Ammon's horn (tissue), 1 donor: ENCODE data around the gene LRRC4C.
"Not testable (repeated sequence)": the region's sequence is repeated elsewhere in the genome, so short reads cannot be mapped to it uniquely, and the experiment has no call there.

Source experiments
- DNase-seq: peaks from one replicate; pipeline ENCODE4 v3.0.0-alpha.2; 2016; ENCODE audit warnings: low spot score

Gene LRRC4C

DNA sequence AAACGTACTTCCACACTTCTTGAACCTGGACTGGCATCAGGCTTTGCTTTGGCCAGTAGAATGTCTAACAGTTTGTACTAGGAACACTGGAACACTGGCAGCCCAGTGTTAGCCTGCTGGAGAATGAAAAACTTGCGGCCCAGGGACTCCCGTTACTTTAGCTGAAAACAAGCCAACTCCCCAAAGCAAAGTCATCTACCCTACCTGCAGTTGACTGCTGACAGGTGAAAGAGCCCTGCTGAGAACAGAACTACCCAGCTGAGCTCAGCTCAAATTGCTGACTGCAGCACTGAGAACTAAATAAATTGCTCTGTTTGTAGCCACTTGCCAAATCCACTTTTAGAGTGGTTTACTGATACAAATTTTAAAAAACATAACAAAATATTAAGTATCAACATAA, 342.5 kb downstream of the LRRC4C start:
- no peak for DNase-seq

DNA sequence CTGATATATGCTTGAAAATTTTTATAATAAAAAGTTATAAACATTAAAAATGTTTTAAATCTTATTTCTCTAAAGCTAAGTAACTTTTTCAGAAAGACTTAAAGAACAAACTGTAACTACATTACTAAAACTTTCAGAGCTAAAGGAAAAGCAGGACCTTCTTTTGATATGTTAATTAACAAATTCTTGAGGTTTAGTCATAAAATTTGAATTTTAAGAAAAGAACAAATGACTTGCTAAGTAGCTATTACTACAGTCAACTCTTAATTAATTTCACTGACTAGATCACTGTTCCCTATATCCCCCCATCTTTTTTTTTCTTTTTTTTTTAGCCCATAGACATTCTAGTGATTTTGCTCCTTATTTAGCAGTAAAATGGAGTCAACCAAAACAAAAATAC, 344.4 kb downstream of the LRRC4C start:
- no peak for DNase-seq

DNA sequence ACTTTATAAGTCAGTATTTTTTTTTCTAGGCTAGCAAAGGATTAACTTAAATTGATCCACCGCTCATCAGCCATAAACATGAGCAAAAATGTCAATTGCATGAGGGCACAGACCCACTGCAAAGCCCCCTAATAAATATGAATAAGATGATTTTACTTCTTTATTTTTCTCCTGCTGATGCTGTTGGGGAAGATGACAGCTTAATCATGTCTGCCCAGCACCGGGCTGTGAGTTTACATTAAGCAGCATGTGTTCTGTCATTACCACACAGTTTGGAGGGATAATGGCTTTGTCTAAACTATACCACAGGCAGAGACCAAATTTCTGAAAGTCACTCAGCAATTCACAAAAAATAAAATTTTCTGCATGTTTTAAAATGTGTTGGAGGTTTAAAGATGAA, 346.3 kb downstream of the LRRC4C start:
- DNase-seq: no peak

DNA sequence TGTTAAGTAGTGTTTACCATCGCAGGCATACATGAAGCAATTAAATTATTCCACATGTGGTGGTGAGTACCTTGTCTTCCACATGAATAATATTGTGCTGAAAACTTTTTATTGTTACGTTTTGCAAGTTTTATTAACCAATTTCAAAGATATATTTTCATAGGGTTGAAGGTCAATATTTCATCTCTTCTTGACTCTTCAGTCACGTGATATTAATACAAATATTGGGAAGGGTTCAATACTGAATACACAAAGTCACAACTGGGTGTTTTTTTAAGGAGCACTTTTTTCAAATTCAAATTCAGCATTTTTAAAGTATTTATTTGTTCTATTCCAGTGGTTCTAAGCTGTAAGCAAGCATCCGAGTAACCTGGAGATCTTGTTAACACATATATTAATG, 348.9 kb downstream of the LRRC4C start:
- no peak for DNase-seq

DNA sequence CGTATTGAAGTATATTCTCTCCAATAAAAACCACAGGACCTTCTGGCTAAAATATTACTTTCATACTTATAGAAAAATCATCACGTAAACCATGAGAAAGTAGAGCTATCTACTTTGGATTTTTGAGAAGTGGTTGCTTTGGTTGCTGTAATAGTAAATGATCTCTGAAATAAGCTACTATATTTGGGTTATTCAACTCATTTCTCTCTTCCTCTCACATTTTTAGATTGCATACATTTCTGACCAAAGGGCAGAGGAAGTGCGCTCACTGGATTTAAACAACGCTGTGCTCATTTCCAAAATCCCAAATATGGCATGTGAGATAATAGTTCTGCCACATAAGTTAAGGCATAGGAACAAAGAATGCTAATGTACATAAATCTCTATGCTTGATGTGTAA, 357.0 kb downstream of the LRRC4C start:
- no peak for DNase-seq

DNA sequence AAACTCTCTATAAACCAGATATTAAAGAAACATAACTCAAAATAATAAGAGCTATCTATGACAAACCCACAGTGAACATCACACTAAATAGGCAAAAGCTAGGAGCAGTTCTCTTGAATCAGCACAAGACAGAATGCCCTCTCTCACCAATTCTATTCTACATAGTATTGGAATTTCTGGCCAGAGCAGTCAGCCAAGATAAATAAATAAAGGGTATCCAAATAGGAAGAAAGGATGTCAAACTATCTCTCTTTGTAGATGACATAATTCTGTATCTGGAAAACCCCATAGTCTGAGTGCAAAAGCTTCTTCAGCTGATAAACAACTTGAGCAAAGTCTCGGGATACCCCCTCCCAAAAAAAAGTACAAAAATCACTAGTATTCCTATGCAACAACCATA, 359.8 kb downstream of the LRRC4C start:
- DNase-seq: no peak

DNA sequence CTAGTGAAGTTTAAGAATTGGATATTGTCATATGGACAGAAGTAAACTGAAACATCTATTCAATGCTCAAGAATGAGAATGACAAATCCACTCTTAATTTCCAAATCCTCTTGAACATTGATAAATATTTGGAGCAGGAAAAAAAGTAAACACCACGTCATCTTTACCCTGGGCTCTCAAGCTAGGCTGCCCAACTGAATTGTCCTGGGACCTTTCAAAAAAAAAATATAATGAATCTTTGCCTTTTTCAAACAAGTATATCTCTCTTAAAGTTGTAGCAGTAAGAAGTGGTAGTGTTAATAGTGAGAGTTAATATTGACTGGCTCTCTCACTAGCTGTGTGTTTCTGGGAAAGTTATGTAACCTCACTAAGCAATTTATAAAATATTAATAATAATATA, 374.3 kb downstream of the LRRC4C start:
- no peak for DNase-seq

DNA sequence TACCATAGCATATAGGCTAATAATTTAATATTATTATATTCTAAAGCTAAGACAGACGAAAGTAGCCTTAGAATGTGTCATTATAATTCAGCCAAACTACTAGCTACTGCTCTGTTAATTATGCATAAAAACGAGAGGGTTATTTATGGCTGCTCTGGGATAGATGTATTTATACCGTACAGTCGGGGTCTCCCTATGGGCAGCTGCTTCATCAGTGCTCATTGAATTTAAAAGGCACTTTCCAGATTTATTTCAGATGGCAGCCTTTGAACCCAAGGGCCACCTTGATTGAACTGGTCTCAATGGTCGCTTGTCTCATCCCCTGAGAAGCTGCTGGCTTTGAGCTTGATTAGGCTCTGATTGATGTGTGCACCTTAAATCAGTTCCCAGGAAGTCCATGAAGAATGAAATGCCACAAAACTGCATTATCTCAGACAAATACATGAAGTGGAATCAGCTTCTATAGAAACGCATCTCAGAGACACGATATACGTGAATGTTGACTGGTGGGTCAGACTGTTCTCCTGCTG, 377.6 kb downstream of the LRRC4C start:
- DNase-seq: no peak

DNA sequence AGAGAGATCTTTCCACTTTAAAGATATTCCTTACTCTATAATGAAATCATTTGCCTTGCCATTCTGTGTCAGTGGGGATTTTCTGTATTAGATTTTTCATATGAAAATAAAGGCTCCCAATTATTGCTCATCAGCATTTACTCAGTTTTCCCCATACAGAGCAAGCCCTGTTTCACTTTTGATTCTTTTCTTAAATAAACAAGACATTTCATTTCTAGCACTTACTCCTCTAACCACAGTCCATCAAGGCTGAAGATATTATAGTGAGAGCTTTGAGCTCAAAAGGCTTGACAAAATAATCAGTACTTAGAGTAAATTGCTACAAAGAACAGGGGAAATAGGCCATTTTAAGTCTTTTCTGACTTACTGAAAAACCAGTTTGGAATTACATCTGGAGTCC, 385.1 kb downstream of the LRRC4C start:
- no peak for DNase-seq

DNA sequence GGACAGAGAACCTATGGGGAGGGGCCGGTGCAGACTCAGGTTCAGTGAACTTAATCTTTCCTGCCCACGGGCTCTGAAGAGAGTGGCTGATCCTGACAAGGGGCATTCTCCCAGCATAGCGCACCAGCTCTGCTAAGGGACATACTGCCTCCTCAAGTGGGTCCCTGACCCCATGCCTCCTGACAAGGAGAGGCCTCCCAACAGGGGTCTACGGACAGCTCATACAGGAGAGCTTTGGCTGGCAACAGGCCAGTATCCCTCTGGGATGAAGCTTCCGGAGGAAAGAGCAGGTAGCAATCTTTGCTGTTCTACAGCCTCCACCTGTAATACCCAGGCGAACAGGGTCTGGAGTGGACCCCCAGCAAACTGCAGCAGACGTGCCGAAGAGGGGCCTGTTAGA, 394.0 kb downstream of the LRRC4C start:
- DNase-seq: no peak

DNA sequence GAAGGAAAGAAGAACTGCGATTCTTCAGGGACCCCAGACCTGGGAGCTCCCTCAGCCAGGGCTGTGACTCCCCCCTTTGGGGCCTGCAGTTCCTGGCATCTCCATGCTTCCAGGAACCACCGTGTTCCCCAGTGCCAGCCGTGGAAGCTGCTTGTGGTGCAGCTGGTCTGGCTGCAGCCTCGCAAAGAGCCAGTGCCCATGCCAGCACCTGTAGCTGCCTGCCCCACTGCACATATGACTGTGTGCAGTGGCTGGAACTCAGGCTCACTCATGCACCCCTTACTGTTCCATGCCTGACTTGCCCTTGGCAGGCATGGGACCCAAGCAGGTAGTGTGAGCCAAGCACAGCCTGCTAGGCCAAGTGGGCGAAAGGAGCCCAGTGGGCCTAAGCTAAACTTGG, 401.3 kb downstream of the LRRC4C start:
- DNase-seq: no peak

DNA sequence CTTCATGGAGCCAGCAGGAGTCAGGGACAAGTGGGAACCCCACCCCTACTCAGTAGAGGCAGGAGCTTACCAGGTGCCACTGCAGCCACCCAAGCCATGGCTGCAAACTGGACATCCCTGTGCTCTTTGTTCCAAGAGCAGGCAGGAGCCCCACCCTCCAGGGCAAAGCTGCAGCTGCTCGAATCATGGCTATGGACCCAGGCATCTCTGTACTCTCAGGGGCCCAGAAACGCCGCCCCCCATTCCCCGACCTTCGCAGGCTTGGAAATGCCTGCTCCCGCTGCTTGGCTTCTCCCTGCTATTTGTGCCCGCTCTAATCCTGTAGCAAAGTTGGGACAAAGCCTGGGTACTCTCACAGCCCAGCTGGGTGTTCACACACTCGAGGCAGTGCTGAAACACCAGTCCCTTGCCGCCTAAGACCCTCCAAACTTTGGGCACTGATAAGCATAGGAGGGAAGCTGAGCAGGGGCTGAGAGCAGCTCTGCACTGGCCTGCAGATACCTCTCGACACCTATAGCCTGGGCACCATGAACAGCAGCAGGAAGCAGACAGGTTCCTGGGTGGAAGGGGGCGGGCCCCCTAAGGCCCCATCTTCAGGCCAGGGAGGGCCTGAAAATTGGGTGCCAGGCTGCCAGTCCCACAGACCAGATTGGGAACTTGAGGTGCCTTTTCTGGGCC, 402.4 kb downstream of the LRRC4C start:
- no peak for DNase-seq

DNA sequence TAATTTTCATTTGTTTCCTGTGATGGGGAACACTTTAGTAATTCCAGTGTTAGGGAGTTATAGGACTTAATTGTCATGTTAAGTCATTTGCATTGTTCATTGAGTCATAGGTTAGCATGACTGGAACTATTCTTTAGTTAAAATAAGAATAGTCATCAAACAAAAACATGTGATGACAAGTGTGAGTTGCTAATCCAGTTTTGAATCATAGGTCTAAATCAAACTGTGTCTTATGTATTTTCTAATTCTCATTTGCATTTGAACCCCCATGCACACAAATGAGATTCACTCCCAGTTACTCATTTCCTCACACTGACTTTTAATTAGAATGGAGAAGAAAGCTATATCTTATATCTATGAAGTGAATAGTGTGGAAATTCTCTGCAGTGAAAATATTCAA, 405.6 kb downstream of the LRRC4C start:
- DNase-seq: no peak

DNA sequence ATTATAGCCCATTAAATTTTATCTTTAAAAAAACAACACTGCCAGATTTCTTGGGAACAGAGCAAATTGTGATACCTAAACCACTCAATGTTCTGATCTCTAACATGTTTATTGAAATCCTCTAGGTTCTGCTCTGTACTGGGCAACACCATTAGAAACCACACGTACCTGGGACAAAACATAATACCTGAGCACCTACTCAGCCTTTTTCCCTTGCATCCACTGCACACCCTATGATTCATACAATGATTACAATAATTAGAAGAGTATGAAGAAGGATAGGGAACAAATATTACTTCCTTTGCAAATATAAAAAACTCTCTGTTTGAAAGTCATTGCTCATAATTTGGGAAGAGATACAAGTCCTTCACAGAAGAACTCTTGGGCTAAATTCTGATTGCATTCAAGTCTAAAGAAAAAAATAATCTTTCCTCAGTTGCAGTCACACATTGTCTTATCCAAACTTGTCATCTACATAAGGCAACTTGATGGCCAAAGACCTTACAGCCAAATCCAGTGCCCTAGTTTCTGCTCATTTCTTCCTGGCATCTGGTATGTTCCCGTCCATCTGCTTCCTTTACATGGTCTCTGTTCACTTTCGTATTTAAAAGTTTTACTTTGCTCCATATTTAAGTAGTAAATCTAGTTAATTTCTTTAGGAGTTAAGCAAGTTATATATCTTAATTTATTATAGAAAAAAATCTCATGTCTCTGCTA, 407.4 kb downstream of the LRRC4C start:
- no peak for DNase-seq

DNA sequence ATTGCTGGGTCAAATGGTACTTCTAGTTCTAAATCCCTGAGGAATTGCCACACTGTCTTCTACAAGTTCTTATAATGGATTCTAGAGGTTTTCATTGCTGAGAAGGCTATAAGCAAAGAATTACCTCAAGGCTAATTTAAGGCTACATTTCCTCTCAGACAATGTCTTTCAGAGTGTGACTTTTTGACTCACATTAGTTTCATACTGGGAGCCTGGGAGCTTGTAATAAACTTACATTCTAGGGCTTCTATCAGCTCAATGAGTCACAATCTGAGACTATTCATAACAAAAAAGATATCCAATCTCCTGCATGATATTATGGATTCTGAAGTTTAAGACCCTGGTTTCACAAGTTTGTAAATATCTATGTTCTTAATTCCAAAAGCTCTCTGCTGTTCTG, 408.7 kb downstream of the LRRC4C start:
- DNase-seq: no peak

DNA sequence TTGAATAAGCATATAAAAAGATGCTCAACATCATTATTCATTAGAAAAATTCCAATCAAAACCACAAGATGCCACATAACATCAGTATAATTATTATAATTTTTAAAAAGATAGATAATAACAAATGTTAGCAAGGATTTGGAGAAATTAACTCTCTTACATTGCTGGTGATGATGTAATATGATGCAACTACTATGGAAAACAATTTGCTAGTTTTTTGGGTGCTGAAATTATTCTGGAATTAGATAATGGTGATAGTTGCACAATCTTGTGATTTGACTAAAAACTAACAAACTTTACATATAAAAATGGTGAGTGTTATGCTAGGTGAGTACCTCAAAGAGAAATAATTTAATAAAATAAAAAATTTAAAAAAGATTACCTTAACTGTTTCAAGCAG, 412.2 kb downstream of the LRRC4C start:
- no peak for DNase-seq

DNA sequence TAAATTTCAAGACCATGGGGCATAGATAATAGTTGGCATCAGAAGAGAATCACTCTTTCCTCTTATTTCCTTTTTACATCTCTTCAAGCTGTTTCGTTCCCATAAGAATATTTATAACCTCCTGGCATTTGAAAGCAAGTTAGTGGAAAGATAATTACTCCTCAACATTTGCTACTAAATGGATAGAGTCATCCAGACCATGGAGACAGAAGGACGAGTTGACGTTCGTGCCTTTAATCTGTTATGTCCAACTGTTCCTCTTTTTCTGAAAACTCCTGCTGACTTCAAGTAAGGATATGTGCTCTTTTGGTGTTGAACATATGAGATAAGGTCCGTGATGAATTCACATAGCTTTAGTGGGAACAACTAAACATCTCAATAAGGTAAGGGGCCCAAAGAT, 414.2 kb downstream of the LRRC4C start:
- no peak for DNase-seq

DNA sequence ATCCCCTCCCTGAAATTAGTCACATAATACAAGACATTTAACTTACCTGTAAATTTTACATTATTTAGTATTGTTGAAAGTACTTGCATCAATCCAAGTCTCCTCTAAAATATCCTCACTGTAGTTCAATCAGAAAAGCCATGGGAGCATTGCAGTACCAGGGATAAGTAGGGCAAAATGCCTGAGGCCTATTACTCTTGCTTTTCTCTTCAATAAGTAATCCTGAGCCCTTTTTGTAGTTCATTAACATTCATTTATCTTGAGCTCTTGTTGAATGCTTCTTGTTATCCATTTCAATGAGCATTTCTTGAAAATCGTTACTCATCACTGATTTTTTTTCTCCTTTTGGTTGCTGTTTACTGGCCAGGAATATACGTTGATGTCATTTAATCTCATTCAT, 414.7 kb downstream of the LRRC4C start:
- no peak for DNase-seq

DNA sequence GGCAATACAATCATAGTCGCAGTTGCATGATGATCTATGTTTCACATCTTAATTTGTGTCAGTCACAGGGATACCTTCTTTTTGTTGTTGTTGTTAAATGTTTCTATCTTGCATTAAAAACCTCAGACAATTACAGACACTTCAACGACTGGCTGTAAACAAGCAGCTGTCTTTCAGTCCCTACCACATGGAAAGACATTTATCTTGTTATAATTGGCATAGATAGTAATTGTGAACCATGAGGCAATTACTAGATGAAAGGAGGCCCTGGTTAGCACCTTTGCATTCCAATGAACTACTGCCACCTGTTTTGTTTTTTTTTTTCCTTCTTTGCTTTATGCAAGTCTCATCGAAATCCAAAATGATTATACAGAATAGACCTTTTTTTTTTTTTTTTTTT, 416.8 kb downstream of the LRRC4C start:
- no peak for DNase-seq

DNA sequence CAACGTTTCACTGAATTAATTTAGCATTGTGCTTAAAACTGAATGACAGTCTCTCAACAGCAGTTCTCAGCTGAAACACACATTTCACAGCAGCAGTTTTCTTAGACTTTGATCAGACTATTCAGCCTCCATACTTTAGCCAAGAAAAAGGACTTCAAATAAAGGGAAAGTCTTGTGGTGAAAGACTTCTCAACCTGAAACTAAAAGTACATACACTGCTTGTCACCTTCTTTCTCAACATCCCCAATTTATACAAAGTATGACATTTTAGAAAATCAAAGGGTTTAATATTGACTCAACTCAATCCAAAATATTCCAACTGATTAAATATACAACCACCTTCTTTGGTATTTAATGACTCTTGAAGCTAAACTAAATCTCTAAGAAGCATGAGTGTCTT, 419.0 kb downstream of the LRRC4C start:
- no peak for DNase-seq

DNA sequence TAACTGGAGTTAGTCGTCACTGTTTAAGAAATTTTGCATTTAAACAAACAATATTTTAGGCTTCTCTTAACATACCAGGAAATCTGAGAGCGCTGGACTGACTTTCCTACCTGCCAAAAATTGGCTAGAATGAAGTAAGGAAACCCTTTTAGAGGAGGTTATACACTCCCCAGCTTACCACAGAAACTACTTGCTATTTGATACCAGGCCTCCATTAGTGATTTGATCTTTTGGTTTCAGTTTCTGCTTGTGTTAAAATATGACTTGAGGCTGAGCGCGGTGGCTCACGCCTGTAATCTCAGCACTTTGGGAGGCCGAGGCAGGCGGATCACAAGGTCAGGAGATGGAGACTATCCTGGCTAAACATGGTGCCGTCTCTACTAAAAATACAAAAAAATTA, 419.9 kb downstream of the LRRC4C start:
- DNase-seq: no peak

DNA sequence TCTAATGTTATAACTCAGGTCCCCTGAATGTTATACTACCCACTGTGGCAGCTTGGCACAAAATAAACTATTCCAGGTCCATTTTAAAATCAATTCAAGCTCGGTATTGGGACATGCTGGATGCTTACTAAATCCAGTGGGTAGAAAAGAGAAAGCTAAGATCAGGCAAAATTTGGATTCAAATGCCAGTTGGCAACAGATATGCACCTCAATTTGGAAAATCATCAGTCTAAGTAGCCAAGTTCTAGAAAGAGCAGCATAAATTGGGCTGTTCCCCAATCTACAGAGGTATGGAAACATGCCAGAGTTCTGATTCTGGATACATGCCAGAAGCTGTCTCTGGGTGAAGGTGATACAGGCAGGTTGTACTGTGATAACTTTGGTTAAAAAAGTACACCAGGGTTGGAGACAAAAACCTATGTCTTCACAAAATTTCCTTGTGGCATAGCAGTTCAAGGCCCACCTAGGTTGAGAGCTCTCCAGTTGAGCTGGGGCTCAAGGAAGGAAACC, 427.8 kb downstream of the LRRC4C start:
- DNase-seq: no peak

DNA sequence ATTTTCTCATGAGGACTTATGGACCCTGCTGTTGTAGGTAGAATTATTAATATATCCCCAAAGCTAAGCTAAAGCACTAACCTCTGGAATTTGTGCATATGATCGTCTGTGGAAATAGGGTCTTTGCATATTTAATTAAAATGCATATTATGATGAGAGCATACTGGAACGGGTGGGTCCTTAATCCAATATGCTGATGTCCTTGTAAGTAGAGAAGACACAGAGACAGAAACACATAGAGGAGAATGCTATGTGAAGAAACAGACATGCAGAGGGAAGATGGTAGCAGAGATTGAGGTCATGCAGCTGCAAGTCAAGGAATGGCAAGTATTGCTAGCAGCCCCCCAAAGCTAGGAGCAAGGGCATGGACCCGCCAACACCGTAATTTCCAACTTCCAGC, 439.2 kb downstream of the LRRC4C start:
- no peak for DNase-seq

DNA sequence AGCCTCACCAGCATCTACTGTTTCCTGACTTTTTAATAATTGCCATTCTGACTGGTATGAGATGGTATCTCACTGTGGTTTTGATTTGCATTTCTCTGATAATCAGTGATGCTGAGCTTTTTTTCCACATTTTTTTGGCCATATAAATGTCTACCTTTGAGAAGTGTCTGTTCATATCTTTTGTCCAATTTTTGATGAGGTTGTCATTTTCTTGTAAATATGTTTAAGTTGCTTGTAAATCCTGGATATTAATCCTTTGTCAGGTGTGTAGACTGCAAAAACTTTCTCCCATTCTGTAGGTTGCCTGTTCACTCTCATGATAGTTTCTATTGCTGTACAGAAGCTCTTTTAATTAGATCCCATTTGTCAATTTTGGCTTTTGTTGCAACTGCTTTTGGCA, 439.8 kb downstream of the LRRC4C start:
- DNase-seq: not testable (repeated sequence)
